H1 (cell line): ENCODE data around the gene USP54. TPM values are rescaled to one million over a fixed set of nuclear protein-coding genes. Genes with fewer than 3 reads are reported as not detected.

Experiments used
- CTCF ChIA-PET: fragments of 300-600 bp; sonication (Branson Sonifier 250); formaldehyde crosslinking; loops from one replicate; lab custom pipeline; 2021; ENCODE audit not compliant: partially characterized antibody; lab: Charles Lee
- POLR2A ChIA-PET: fragments of 300-600 bp; sonication (Branson Sonifier 250); formaldehyde crosslinking; loops from one replicate; lab custom pipeline; 2021; ENCODE audit warnings: inconsistent platforms; ENCODE audit not compliant: partially characterized antibody; lab: Charles Lee
- DNase-seq, 2 experiments: peaks; one replicate each; pipeline versions ENCODE4 v3.0.0 to v3.0.0-alpha.2; 2010 to 2022; ENCODE audit warnings: low spot score in 2 of 2, low read depth in 1 of 2, mixed read lengths in 1 of 2
- FAIRE-seq: peaks from 2 replicates; lab custom pipeline; 2011; peaks lifted over from hg19 to GRCh38; lab: Jason Lieb, UNC
- H2AFZ ChIP-seq: 2 replicates; pipeline ENCODE4 v1.8.1; 2012; ENCODE audit warnings: low read length, inconsistent platforms
- H2AK5ac ChIP-seq: 2 replicates; pipeline ENCODE4 v1.6.1; 2013; ENCODE audit warnings: low read depth, low read length
- H2BK120ac ChIP-seq: replicated peaks from 2 replicates; pipeline ENCODE3; 2013; ENCODE audit warnings: low read depth, low read length, inconsistent platforms
- H2BK12ac ChIP-seq: 2 replicates; pipeline ENCODE4 v1.6.1; 2013; ENCODE audit warnings: low read depth, low read length
- H2BK15ac ChIP-seq: 2 replicates; pipeline ENCODE4 v1.6.1; 2013; ENCODE audit warnings: low read length
- H2BK20ac ChIP-seq: 2 replicates; pipeline ENCODE4 v1.6.1; 2013; ENCODE audit warnings: low read length
- H2BK5ac ChIP-seq: 2 replicates; pipeline ENCODE4 v1.6.1; 2013; ENCODE audit warnings: low read depth, low read length
- H3K14ac ChIP-seq: 2 replicates; pipeline ENCODE4 v1.6.1; 2013; ENCODE audit warnings: inconsistent platforms; ENCODE audit not compliant: insufficient read length
- H3K18ac ChIP-seq: 2 replicates; pipeline ENCODE4 v1.6.1; 2013; ENCODE audit warnings: low read length; ENCODE audit errors: extremely low read depth
- H3K23ac ChIP-seq: 2 replicates; pipeline ENCODE4 v1.6.1; 2013; ENCODE audit warnings: inconsistent platforms; ENCODE audit not compliant: insufficient read length
- H3K23me2 ChIP-seq: 2 replicates; pipeline ENCODE4 v1.6.1; 2013; ENCODE audit warnings: low read depth, low read length
- H3K27ac ChIP-seq: 2 replicates; pipeline ENCODE4 v1.6.1; 2011; ENCODE audit warnings: low read depth, low read length, inconsistent platforms
- H3K27me3 ChIP-seq, 4 experiments: replicated peaks in 1 of 4; 1 replicate in 1 of 4; 2 replicates in 3 of 4; pipeline versions ENCODE4 v1.6.1 to v1.8.1; 2011 to 2013; ENCODE audit warnings: low read length in 3 of 4, mild to moderate bottlenecking in 3 of 4, inconsistent platforms in 2 of 4, mixed read lengths in 2 of 4, moderate library complexity in 1 of 4; ENCODE audit not compliant: control insufficient read depth in 3 of 4, insufficient read depth in 3 of 4; ENCODE audit errors: extremely low read depth in 1 of 4
- H3K36me3 ChIP-seq, 4 experiments: 2 replicates each; pipeline versions ENCODE4 v1.6.1 to v1.8.1; 2011 to 2013; ENCODE audit warnings: mild to moderate bottlenecking in 4 of 4, low read length in 3 of 4, moderate library complexity in 2 of 4, control low read depth in 1 of 4, inconsistent platforms in 1 of 4; ENCODE audit not compliant: insufficient read depth in 4 of 4, control insufficient read depth in 2 of 4
- H3K4ac ChIP-seq: replicated peaks from 2 replicates; pipeline ENCODE3; 2013; ENCODE audit warnings: low read length, low read depth, mixed read lengths, inconsistent platforms; ENCODE audit not compliant: insufficient read length
- H3K4me1 ChIP-seq, 4 experiments: replicated peaks in 1 of 4; 1 replicate in 1 of 4; 2 replicates in 3 of 4; pipeline versions ENCODE4 v1.6.1 to v1.8.1; 2011 to 2013; ENCODE audit warnings: low read length in 3 of 4, inconsistent platforms in 2 of 4, mixed read lengths in 1 of 4; ENCODE audit not compliant: insufficient read depth in 4 of 4, control insufficient read depth in 3 of 4
- H3K4me2 ChIP-seq, 2 experiments: 2 replicates each; pipeline versions ENCODE4 v1.6.1 to v1.8.1; 2011 to 2013; ENCODE audit warnings: low read depth in 2 of 2, low read length in 2 of 2, control low read depth in 1 of 2, inconsistent platforms in 1 of 2, mild to moderate bottlenecking in 1 of 2; ENCODE audit not compliant: insufficient read depth in 1 of 2
- H3K4me3 ChIP-seq, 4 experiments: fragments of 200-600, 300-600 bp in 1 of 4; sonication (generic), shearing (Covaris generic), sonication (Bioruptor Twin) in 1 of 4; 2 replicates each; pipeline versions ENCODE4 v1.5.1 to v1.8.1; 2011 to 2016; ENCODE audit warnings: low read length in 4 of 4, low read depth in 3 of 4, control low read depth in 2 of 4, inconsistent platforms in 2 of 4, mild to moderate bottlenecking in 2 of 4, mixed read lengths in 1 of 4, moderate library complexity in 1 of 4; ENCODE audit not compliant: insufficient read depth in 2 of 4; ENCODE audit errors: extremely low read depth in 1 of 4
- H3K56ac ChIP-seq: replicated peaks from 2 replicates; pipeline ENCODE3; 2013; ENCODE audit warnings: low read depth, mild to moderate bottlenecking, mixed read lengths, low read length, inconsistent platforms; ENCODE audit not compliant: insufficient read length
- H3K79me1 ChIP-seq: 2 replicates; pipeline ENCODE4 v1.6.1; 2013; ENCODE audit warnings: low read depth, low read length, control low read depth
- H3K79me2 ChIP-seq, 2 experiments: 2 replicates each; pipeline versions ENCODE4 v1.6.1 to v1.8.1; 2012 to 2013; ENCODE audit warnings: low read length in 2 of 2, mild to moderate bottlenecking in 2 of 2, inconsistent platforms in 1 of 2; ENCODE audit not compliant: insufficient read depth in 2 of 2, control insufficient read depth in 1 of 2
- H3K9ac ChIP-seq, 4 experiments: replicated peaks in 1 of 4; 1 replicate in 1 of 4; 2 replicates in 3 of 4; pipeline versions ENCODE4 v1.6.1 to v1.8.1; 2011 to 2013; ENCODE audit warnings: low read depth in 3 of 4, low read length in 3 of 4, control low read depth in 2 of 4, mild to moderate bottlenecking in 2 of 4, moderate library complexity in 2 of 4, inconsistent platforms in 1 of 4; ENCODE audit errors: extremely low read depth in 1 of 4
- H3K9me3 ChIP-seq, 2 experiments: 2 replicates each; pipeline versions ENCODE4 v1.6.1 to v1.8.1; 2012 to 2013; ENCODE audit warnings: mild to moderate bottlenecking in 2 of 2, moderate library complexity in 2 of 2, control low read depth in 1 of 2, inconsistent platforms in 1 of 2, low read depth in 1 of 2, low read length in 1 of 2, mixed read lengths in 1 of 2; ENCODE audit not compliant: insufficient read depth in 2 of 2
- H4K20me1 ChIP-seq, 2 experiments: replicated peaks in 1 of 2; 2 replicates each; pipeline versions ENCODE3 to v1.8.1; 2011 to 2013; ENCODE audit warnings: inconsistent platforms in 2 of 2, low read length in 2 of 2, mild to moderate bottlenecking in 1 of 2; ENCODE audit not compliant: insufficient read depth in 2 of 2, control insufficient read depth in 1 of 2
- H4K5ac ChIP-seq: 2 replicates; pipeline ENCODE4 v1.6.1; 2013; ENCODE audit warnings: low read length, low read depth, mixed read lengths, inconsistent platforms; ENCODE audit not compliant: insufficient read length
- H4K8ac ChIP-seq: 2 replicates; pipeline ENCODE4 v1.8.0; 2013; ENCODE audit warnings: mild to moderate bottlenecking, moderate library complexity, low read length, inconsistent platforms; ENCODE audit not compliant: insufficient read depth; ENCODE audit errors: extremely low read depth
- H4K91ac ChIP-seq: replicated peaks from 2 replicates; pipeline ENCODE3; 2013; ENCODE audit warnings: low read length, mixed read lengths, inconsistent platforms; ENCODE audit not compliant: insufficient read length
- EP300 ChIP-seq, 2 experiments: IDR thresholded peaks; 1 replicate in 1 of 2; 2 replicates in 1 of 2; pipeline ENCODE4 v1.6.1; 2011 to 2012; ENCODE audit warnings: low read depth in 2 of 2, low read length in 2 of 2, mild to moderate bottlenecking in 2 of 2, borderline replicate concordance in 1 of 2, inconsistent platforms in 1 of 2, moderate library complexity in 1 of 2
- JUN ChIP-seq: IDR thresholded peaks from 2 replicates; pipeline ENCODE4 v1.6.1; 2011; ENCODE audit warnings: low read depth, mild to moderate bottlenecking, improper control_type of control experiment, low read length
- RAD21 ChIP-seq, 2 experiments: IDR thresholded peaks in 1 of 2; conservative IDR thresholded peaks in 1 of 2; 2 replicates each; pipeline ENCODE4 v1.6.1; 2011; ENCODE audit warnings: low read depth in 2 of 2, low read length in 2 of 2, improper control_type of control experiment in 1 of 2, inconsistent platforms in 1 of 2, mild to moderate bottlenecking in 1 of 2, moderate library complexity in 1 of 2
- SIX5 ChIP-seq: IDR thresholded peaks from 2 replicates; pipeline ENCODE4 v1.6.1; 2011; ENCODE audit warnings: mild to moderate bottlenecking, low read depth, low read length
- WGBS, 2 experiments: shearing (Covaris generic) in 1 of 2; methylation state at CpG; one replicate each; pipeline versions ENCODE4 v1.1.6 to v1.1.7; 2013 to 2015; ENCODE audit warnings: low lambda C conversion rate in 2 of 2, mixed read lengths in 2 of 2, inconsistent platforms in 1 of 2, low coverage in 1 of 2, missing lambda C conversion rate in 1 of 2; ENCODE audit not compliant: insufficient replicate concordance in 2 of 2, insufficient coverage in 1 of 2, insufficient read length in 1 of 2; ENCODE audit errors: extremely low coverage in 1 of 2, missing lambda C conversion rate in 1 of 2; 5-methylcytosine and 5-hydroxymethylcytosine counted together
- polyA plus RNA-seq, 7 experiments: library from polyadenylated mRNA; depleted of rRNA in 3 of 7; stranded (reverse) in 5 of 7; unstranded in 2 of 7; fragments of >200 nt in 5 of 7; fragments of 200-250 nt in 2 of 7; gene quantifications; 1 replicate in 5 of 7; 2 replicates in 1 of 7; 4 replicates in 1 of 7; pipeline versions ENCODE4 v1.2.1 to v1.2.3, GENCODE V29; 2011 to 2013; ENCODE audit warnings: missing spikeins in 2 of 7, mixed read lengths in 2 of 7
- total RNA-seq: library from RNA; stranded (reverse); fragmentation: NEBNext Ultra II Directional; extraction: Animal tissue kit (Norgen Biotek cat#: 25700); gene quantifications from 2 replicates; pipeline ENCODE4 v1.2.1, GENCODE V29; 2021

Gene USP54
- total and polyA plus RNA-seq, 2 of the 8 experiments (the other 6 are each of a cell fraction or from before 2014, with no cell fraction given), result 46.2 to 65.6 TPM

- DNase-seq, result no peak
- H2AFZ ChIP-seq, result no peak overlapping the region
- no peak overlapping the region for H3K18ac ChIP-seq
- H4K8ac ChIP-seq, result no peak overlapping the region
- H3K4me1 ChIP-seq, result no peaks in the 10 kb centered on the region
- H3K9ac ChIP-seq, result no peak overlapping the region
- H2BK120ac ChIP-seq, result no peak overlapping the region
- no peaks in the 10 kb centered on the region for H3K9me3 ChIP-seq
- no peak overlapping the region for H4K5ac ChIP-seq
- no peak overlapping the region for H3K4me3 ChIP-seq
- H3K27ac ChIP-seq, result no peak overlapping the region
- H2BK15ac ChIP-seq, result no peak overlapping the region
- TF ChIP-seq JUN, result no peak
- TF ChIP-seq RAD21 (IDR thresholded peaks at IDR 0.05 in 1 of 2, conservative IDR thresholded peaks at IDR 0.05 in 1 of 2; ENCODE audit: low read depth in 2 of 2, low read length in 2 of 2), result no peak
- TF ChIP-seq EP300 (IDR thresholded peaks at IDR 0.05; ENCODE audit: borderline replicate concordance in 1 of 2, low read depth in 2 of 2, low read length in 2 of 2), result no peak
- TF ChIP-seq SIX5, result no peak
- H3K23me2 ChIP-seq, result no peaks in the 10 kb centered on the region
- no peak overlapping the region for H3K4ac ChIP-seq
- ChIA-PET CTCF (interaction anchor here (0.7 to 2.8 kb wide), 3 partner anchors 10 to 565 kb away, joined by 4 to 14 read pairs (median 4); no protein-coding TSS in a partner anchor), POLR2A (no interaction called here)
- H2AK5ac ChIP-seq, result no peak overlapping the region
- no peak for FAIRE-seq
- peaks cover 2 to 14% (median 11%) of the 10 kb centered on the region in 4 experiments; a peak in 6 of 8 replicates for H3K36me3 ChIP-seq
- H4K91ac ChIP-seq, result no peak overlapping the region
- whole genome bisulfite sequencing, 2 experiments, result 100% methylated on average over 4 of the region's 4 CpGs; no CpG with 5 or more reads in 1 of the 2 experiments
- no peak overlapping the region for H3K56ac ChIP-seq
- no peak overlapping the region for H3K14ac ChIP-seq
- no peaks in the 10 kb centered on the region for H3K79me1 ChIP-seq
- no peak overlapping the region for H3K23ac ChIP-seq
- no peaks in the 10 kb centered on the region for H3K27me3 ChIP-seq
- no peaks in the 10 kb centered on the region for H4K20me1 ChIP-seq
- H2BK20ac ChIP-seq, result no peak overlapping the region
- no peak overlapping the region for H3K4me2 ChIP-seq
- no peak overlapping the region for H2BK12ac ChIP-seq
- no peak overlapping the region for H2BK5ac ChIP-seq
- no peaks in the 10 kb centered on the region for H3K79me2 ChIP-seq
Measured at GRCh38 chr10:73512207-73512743, 78.9 kb downstream of the USP54 start.
